ENCODE results near the gene CTAG1A. TPM values are rescaled to one million over a fixed set of nuclear protein-coding genes. Genes with fewer than 3 reads are reported as not detected.
"Not testable (repeated sequence)": the region's sequence is repeated elsewhere in the genome, so short reads cannot be mapped to it uniquely, and the experiment has no call there.

CTAG1A gene
- total RNA-seq, 1 experiment from 2014 or later, result not detected

- RAD21 ChIA-PET (ENCODE audit: low non-redundant PET in 1 of 2, low total read pairs in 2 of 2, uncharacterized antibody in 2 of 2, unreplicated experiment in 2 of 2), result not testable (repeated sequence)
These were observed 36.0 kb downstream of the CTAG1A start for GRCh38 chrX:154620767-154621414.

GRCh38 chrX:154628960-154629359 is 44.0 kb downstream of the CTAG1A start:
- H3K4me3 ChIP-seq (replicated peaks in 1 of 2; ENCODE audit: low read depth in 1 of 2, low read length in 2 of 2); H3K79me2 ChIP-seq (ENCODE audit: insufficient read depth, low read length); BruUV-seq (replicated peaks); H3K4me1 ChIP-seq (ENCODE audit: control insufficient read depth in 1 of 2, insufficient read depth in 2 of 2, low read length in 2 of 2); H3K9ac ChIP-seq (ENCODE audit: low read length); H3K27me3 ChIP-seq (ENCODE audit: insufficient read depth, low read length); intact Hi-C loops (cut with micrococcal nuclease); H3K4me2 ChIP-seq (ENCODE audit: low read length); CTCF ChIA-PET; POLR2A ChIA-PET; H4K20me1 ChIP-seq (ENCODE audit: insufficient read depth); RAD21 ChIA-PET (ENCODE audit: low non-redundant PET in 1 of 2, low total read pairs in 2 of 2, uncharacterized antibody in 2 of 2, unreplicated experiment in 2 of 2); H2AFZ ChIP-seq (ENCODE audit: low read depth, low read length, poor library complexity, severe bottlenecking); H3K27ac ChIP-seq (ENCODE audit: low read depth, low read length); H3K9me3 ChIP-seq (ENCODE audit: control insufficient read depth in 1 of 2, insufficient read depth in 1 of 2, low read depth in 1 of 2, low read length in 2 of 2); H3K9me2 ChIP-seq (ENCODE audit: insufficient read depth); H3K36me3 ChIP-seq (ENCODE audit: control insufficient read depth in 1 of 2, insufficient read depth in 2 of 2, low read length in 2 of 2); DNase-seq (ENCODE audit: low read depth, low spot score): not testable (repeated sequence)
- ATAC-seq, result peak; percentile 88

More at GRCh38 chrX:154620767-154621414, 36.0 kb downstream of the CTAG1A start:
- H3K36me3 ChIP-seq (ENCODE audit: control insufficient read depth in 1 of 2, insufficient read depth in 2 of 2, low read length in 2 of 2); H3K4me3 ChIP-seq (replicated peaks in 1 of 2; ENCODE audit: low read depth in 1 of 2, low read length in 2 of 2); H3K27me3 ChIP-seq (ENCODE audit: insufficient read depth, low read length); H3K9me3 ChIP-seq (ENCODE audit: control insufficient read depth in 1 of 2, insufficient read depth in 1 of 2, low read depth in 1 of 2, low read length in 2 of 2); H3K79me2 ChIP-seq (ENCODE audit: insufficient read depth, low read length); intact Hi-C loops (cut with micrococcal nuclease); POLR2A ChIA-PET; H3K4me1 ChIP-seq (ENCODE audit: control insufficient read depth in 1 of 2, insufficient read depth in 2 of 2, low read length in 2 of 2); H3K4me2 ChIP-seq (ENCODE audit: low read length); H4K20me1 ChIP-seq (ENCODE audit: insufficient read depth); H3K9ac ChIP-seq (ENCODE audit: low read length); H3K9me2 ChIP-seq (ENCODE audit: insufficient read depth); DNase-seq (ENCODE audit: low read depth, low spot score); H2AFZ ChIP-seq (ENCODE audit: low read depth, low read length, poor library complexity, severe bottlenecking); H3K27ac ChIP-seq (ENCODE audit: low read depth, low read length); BruUV-seq (replicated peaks); CTCF ChIA-PET: not testable (repeated sequence)
- ATAC-seq, result peak; percentile 91

GRCh38 chrX:154630949-154631348 is 46.0 kb downstream of the CTAG1A start:
- intact Hi-C loops (cut with micrococcal nuclease); H2AFZ ChIP-seq (ENCODE audit: low read depth, low read length, poor library complexity, severe bottlenecking); H3K27me3 ChIP-seq (ENCODE audit: insufficient read depth, low read length); H3K9ac ChIP-seq (ENCODE audit: low read length); ATAC-seq; H3K4me1 ChIP-seq (ENCODE audit: control insufficient read depth in 1 of 2, insufficient read depth in 2 of 2, low read length in 2 of 2); H4K20me1 ChIP-seq (ENCODE audit: insufficient read depth); H3K4me2 ChIP-seq (ENCODE audit: low read length); H3K79me2 ChIP-seq (ENCODE audit: insufficient read depth, low read length); H3K27ac ChIP-seq (ENCODE audit: low read depth, low read length); H3K36me3 ChIP-seq (ENCODE audit: control insufficient read depth in 1 of 2, insufficient read depth in 2 of 2, low read length in 2 of 2); POLR2A ChIA-PET; DNase-seq (ENCODE audit: low read depth, low spot score); CTCF ChIA-PET; BruUV-seq (replicated peaks); RAD21 ChIA-PET (ENCODE audit: low non-redundant PET in 1 of 2, low total read pairs in 2 of 2, uncharacterized antibody in 2 of 2, unreplicated experiment in 2 of 2); H3K9me3 ChIP-seq (ENCODE audit: control insufficient read depth in 1 of 2, insufficient read depth in 1 of 2, low read depth in 1 of 2, low read length in 2 of 2); H3K9me2 ChIP-seq (ENCODE audit: insufficient read depth); H3K4me3 ChIP-seq (replicated peaks in 1 of 2; ENCODE audit: low read depth in 1 of 2, low read length in 2 of 2): not testable (repeated sequence)

- H3K4me3 ChIP-seq (replicated peaks in 1 of 2; ENCODE audit: low read depth in 1 of 2, low read length in 2 of 2); H3K4me1 ChIP-seq (ENCODE audit: control insufficient read depth in 1 of 2, insufficient read depth in 2 of 2, low read length in 2 of 2); H3K36me3 ChIP-seq (ENCODE audit: control insufficient read depth in 1 of 2, insufficient read depth in 2 of 2, low read length in 2 of 2); H3K9ac ChIP-seq (ENCODE audit: low read length); H3K27ac ChIP-seq (ENCODE audit: low read depth, low read length); H3K27me3 ChIP-seq (ENCODE audit: insufficient read depth, low read length); DNase-seq (ENCODE audit: low read depth, low spot score); H3K79me2 ChIP-seq (ENCODE audit: insufficient read depth, low read length); ATAC-seq; H3K9me3 ChIP-seq (ENCODE audit: control insufficient read depth in 1 of 2, insufficient read depth in 1 of 2, low read depth in 1 of 2, low read length in 2 of 2); BruUV-seq (replicated peaks); H4K20me1 ChIP-seq (ENCODE audit: insufficient read depth); RAD21 ChIA-PET (ENCODE audit: low non-redundant PET in 1 of 2, low total read pairs in 2 of 2, uncharacterized antibody in 2 of 2, unreplicated experiment in 2 of 2); H2AFZ ChIP-seq (ENCODE audit: low read depth, low read length, poor library complexity, severe bottlenecking); intact Hi-C loops (cut with micrococcal nuclease); POLR2A ChIA-PET; CTCF ChIA-PET; H3K9me2 ChIP-seq (ENCODE audit: insufficient read depth); H3K4me2 ChIP-seq (ENCODE audit: low read length): not testable (repeated sequence)
These were observed 48.7 kb downstream of the CTAG1A start for GRCh38 chrX:154633661-154634060.
